Smooth muscle cell of the brain vasculature (primary cell): ENCODE data around the gene DCST1.
A peak's percentile ranks its signal among the peaks of the same experiment; 100 is the strongest.

ENCODE experiments used
- DNase-seq: peaks from one replicate; pipeline ENCODE4 v3.0.0-alpha.2; 2012; ENCODE audit warnings: low read depth, low spot score

DCST1 gene

DNA sequence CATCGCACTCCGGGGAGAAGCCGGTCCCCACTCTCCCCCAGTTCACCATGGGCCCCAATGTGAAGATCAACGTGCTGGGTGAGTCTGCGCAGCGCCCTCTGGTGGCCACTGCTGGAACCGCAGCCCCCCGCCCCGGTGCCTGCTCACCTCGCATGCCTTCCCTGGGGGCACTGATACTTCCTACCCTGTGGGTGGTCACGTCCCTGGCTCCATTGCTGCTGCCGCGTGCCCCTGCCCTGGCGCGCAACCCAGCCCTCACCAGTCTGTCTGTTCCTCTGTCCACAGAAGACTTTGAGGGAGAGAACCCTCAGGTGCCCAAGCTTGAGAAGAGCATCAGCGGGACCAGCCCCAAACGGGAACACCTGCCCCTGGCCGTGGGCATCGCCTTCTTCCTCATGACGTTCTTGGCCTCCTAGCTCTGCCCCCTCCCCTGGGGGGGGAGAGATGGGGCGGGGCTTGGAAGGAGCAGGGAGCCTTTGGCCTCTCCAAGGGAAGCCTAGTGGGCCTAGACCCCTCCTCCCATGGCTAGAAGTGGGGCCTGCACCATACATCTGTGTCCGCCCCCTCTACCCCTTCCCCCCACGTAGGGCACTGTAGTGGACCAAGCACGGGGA lies 52.6 kb downstream of the DCST1 start:
- no peak for DNase-seq

DNA sequence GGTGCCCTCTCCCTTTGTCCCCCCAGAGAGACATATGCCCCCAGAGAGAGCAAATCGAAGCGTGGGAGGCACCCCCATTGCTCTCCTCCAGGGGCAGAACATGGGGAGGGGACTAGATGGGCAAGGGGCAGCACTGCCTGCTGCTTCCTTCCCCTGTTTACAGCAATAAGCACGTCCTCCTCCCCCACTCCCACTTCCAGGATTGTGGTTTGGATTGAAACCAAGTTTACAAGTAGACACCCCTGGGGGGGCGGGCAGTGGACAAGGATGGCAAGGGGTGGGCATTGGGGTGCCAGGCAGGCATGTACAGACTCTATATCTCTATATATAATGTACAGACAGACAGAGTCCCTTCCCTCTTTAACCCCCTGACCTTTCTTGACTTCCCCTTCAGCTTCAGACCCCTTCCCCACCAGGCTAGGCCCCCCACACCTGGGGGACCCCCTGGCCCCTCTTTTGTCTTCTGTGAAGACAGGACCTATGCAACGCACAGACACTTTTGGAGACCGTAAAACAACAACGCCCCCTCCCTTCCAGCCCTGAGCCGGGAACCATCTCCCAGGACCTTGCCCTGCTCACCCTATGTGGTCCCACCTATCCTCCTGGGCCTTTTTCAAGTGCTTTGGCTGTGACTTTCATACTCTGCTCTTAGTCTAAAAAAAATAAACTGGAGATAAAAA lies 53.4 kb downstream of the DCST1 start:
- DNase-seq: no peak

DNA sequence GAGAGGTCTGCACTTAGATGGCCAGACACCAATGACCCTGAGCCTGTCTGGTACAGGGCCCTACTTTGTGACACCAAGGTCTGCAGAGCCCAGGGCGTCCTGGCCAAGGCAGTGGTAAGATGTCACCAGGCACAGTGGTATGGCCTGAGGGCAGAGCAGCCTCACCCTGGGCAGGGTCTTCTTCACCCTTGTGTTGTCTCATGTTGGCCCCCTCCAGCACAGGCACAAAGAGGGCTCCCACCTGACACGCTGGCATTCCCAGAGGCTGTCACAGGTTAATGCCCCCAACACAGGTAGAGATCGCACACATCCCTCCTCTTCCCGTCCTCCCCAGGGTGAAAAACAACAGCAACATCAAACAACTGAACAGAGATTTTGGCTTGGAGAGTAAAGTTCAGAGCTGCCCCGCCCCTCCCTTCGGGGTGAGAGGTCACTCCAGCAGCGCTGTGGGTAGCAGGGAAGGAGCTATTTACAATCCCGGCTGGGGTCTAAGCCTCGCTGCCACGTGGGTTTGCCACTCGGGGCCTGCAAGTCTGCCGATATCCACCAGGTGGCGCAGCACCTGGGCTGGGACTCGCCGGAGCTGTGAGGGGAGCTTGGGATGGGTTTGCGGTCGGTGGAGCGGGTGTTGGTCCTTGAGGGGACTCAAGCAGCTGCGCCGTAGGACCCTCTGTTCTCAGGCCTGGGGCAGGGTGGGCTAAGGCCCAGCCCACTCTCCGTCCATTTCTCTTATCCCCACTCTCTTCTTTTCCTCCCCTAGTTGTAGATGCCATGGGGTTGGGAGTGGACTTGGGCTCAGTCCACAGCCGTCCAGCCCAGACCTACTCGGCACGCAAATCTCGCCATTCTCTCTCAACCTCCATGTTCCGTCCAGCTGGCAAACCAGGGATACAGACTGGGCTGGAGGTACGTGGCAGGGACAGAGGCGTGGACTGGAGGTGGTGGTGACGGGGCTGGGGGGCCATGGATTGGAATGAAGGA lies 57.7 kb downstream of the DCST1 start:
- DNase-seq: peak; percentile 52

DNA sequence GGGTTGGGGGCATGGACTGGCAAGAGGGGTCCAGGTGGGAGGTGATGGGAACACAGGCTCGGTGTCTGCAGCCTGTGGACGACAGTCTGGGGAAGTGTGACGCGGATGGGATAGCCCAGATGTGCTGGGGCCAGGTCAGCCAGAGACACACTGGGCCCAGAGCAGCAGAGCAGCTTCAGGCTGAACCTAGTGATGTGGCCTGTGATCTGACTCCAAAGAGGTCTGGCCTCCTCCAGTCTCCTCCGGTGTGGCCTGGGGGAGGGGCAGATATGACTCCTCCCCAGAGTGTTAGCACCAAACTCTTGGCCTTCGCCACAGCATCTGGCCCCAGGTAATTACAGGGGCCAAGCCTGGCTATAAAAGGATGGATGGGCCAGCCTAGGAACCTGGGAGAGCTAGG lies 58.5 kb downstream of the DCST1 start:
- no peak for DNase-seq

DNA sequence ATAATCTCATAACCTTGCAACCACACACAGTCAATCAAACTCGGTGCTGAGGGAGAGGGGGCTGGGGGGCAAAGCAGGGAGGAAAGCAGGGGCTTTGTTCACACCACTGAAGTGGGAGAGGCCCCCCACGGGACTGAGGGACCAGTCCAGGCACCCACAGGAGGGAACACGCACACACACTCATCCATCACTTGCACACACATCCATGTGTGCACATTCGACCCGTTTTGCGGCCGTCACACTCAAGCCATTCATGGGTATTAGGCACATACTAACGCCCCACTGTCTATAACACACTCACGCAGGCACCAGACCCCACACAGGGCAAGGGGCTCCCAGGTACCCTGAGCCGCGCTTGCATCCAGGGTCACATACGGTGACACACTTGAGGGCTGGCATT lies 59.0 kb downstream of the DCST1 start:
- DNase-seq: no peak

DNA sequence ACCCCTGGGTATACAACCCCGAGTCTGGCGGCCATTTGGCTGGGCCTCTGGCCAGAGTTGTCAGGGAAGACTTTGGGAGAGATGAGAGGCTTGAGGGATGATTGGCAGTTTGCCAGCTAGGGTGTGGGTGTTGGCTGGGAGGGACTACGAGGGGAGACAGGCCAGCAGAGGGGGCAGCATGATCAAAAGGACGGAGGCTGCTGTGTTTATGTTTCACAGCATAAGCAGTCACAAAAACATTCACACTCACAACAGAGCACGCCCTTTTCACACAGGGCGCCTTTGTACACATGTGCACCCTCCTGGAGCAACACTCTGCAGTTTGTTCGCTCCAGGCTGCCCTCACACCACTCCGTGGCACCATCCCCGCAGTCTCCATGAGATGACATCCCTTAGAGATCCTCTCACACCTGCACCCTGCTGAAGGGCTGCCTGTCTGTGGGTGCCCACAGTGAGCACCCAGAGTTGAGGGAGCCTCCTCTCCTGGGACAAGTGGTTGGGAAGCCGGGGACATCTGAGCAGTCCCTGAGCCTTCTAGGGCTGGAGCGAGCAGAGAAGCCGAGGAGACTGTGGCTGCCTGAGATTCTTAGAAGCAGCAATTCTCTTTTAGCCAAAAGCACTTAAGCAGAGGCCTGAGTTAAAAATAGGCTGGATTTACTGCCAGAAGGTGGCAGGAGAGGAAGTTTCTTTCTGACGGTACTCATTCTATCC lies 60.4 kb downstream of the DCST1 start:
- DNase-seq: no peak

DNA sequence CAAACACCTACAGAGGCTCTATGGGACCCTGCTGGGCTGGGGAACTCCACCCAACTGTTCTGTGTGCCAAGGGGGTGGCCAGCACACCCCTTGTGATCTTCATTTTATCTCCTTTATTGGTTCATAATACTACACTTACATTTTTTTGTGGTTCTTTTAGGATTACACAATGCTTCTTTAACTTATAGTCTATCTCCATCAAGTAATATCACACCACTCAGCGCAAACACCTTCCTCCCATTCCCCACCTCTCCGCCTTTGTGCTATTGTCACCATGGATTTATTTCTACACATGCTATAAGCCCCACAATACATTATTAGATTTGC lies 61.0 kb downstream of the DCST1 start:
- DNase-seq: no peak

DNA sequence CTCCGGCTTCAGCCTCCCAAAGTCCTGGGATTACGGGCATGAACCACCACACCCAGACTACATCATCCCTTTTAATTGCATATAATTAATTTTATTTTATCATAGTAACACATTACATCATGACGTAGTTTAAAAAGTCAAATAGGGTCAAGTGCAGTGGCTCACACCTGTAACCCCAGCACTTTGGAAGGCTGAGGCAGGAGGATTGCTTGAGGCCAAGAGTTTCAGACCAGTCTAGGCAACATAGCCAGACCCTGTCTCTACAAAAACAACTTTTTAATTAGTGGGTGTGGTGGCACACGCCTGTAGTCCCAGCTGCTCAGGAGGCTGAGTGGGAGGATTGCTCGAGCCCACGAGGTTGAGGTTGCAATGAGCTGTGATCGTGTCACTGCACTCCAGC lies 65.7 kb downstream of the DCST1 start:
- DNase-seq: no peak
